K562 (cell line): ENCODE results near the gene PIN4. TPM values are rescaled to one million over a fixed set of nuclear protein-coding genes. Genes with fewer than 3 reads are reported as not detected.
A peak's percentile ranks its signal among the peaks of the same experiment; 100 is the strongest.

Experiments used
- ATAC-seq: fragments of 200-7000 bp; cut with Tn5 transposase; 3 replicates; pipeline ENCODE4 v1.9.1; 2020; ENCODE audit warnings: moderate library complexity
- BruUV-seq: library from RNA; stranded (reverse); fragments of 400-500 nt; replicated peaks from 2 replicates; lab custom pipeline; 2021; lab: Mats Ljungman, UMichigan
- CTCF ChIA-PET: fragments of 300-600 bp; formaldehyde crosslinking; extraction: SDS; loops from one replicate; lab custom pipeline; 2021; ENCODE audit warnings: low intra/inter-chr PET ratio; lab: Yijun Ruan, JAX
- POLR2A ChIA-PET: fragments of 300-600, 350-650 bp; sonication (Branson Sonifier 250); formaldehyde crosslinking; extraction: SDS; loops from one replicate; lab custom pipeline; 2021; ENCODE audit warnings: antibody characterized with exemption, inconsistent platforms; lab: Yijun Ruan, JAX
- DNase-seq, 4 experiments: peaks; one replicate each; pipeline versions ENCODE4 v3.0.0 to v3.0.0-alpha.2; 2011 to 2018; ENCODE audit warnings: low spot score in 3 of 4, mixed read lengths in 3 of 4; ENCODE audit errors: extremely low read depth in 1 of 4
- FAIRE-seq: peaks from 2 replicates; lab custom pipeline; 2011; peaks lifted over from hg19 to GRCh38; lab: Jason Lieb, UNC
- H2AFZ ChIP-seq: 2 replicates; pipeline ENCODE4 v1.6.0; 2011; ENCODE audit warnings: low read depth, low read length, control low read depth, inconsistent platforms
- H3K27ac ChIP-seq: fragments of 200-600 bp; 3 replicates; pipeline ENCODE4 v1.8.0; 2011; ENCODE audit warnings: low read depth, mild to moderate bottlenecking, control low read depth, inconsistent platforms, low read length, moderate library complexity, mixed read lengths; ENCODE audit errors: extremely low read depth
- H3K27me3 ChIP-seq, 2 experiments: fragments of 300-600 bp in 1 of 2; 2 replicates in 1 of 2; 3 replicates in 1 of 2; pipeline versions ENCODE4 v1.6.0 to v1.8.0; 2011; ENCODE audit warnings: inconsistent platforms in 2 of 2, low read length in 2 of 2, mild to moderate bottlenecking in 1 of 2, mixed read lengths in 1 of 2, moderate library complexity in 1 of 2; ENCODE audit not compliant: control insufficient read depth in 2 of 2, insufficient read depth in 2 of 2
- H3K36me3 ChIP-seq: fragments of 300-600 bp; 3 replicates; pipeline ENCODE4 v1.8.0; 2011; ENCODE audit warnings: mild to moderate bottlenecking, low read length, inconsistent platforms; ENCODE audit not compliant: control insufficient read depth, insufficient read depth
- H3K4me1 ChIP-seq, 2 experiments: fragments of 200-600 bp in 1 of 2; replicated peaks in 1 of 2; 2 replicates in 1 of 2; 3 replicates in 1 of 2; pipeline versions ENCODE4 v1.5.1 to v1.8.0; 2011; ENCODE audit warnings: inconsistent platforms in 2 of 2, low read length in 2 of 2, mild to moderate bottlenecking in 1 of 2, mixed read lengths in 1 of 2, moderate library complexity in 1 of 2; ENCODE audit not compliant: control insufficient read depth in 2 of 2, insufficient read depth in 2 of 2
- H3K4me2 ChIP-seq: 2 replicates; pipeline ENCODE4 v1.6.1; 2011; ENCODE audit warnings: low read length, control low read depth, inconsistent platforms, mixed read lengths; ENCODE audit not compliant: insufficient read depth
- H3K4me3 ChIP-seq: fragments of 200-600 bp; sonication (generic), shearing (Covaris generic); 2 replicates; pipeline ENCODE4 v1.5.1; 2016; ENCODE audit warnings: control low read depth, inconsistent platforms
- H3K79me2 ChIP-seq: fragments of 200-600 bp; 3 replicates; pipeline ENCODE4 v1.8.0; 2011; ENCODE audit warnings: low read length, inconsistent platforms; ENCODE audit not compliant: control insufficient read depth, insufficient read depth
- H3K9ac ChIP-seq, 2 experiments: 2 replicates each; pipeline versions ENCODE4 v1.6.0 to v1.6.1; 2011; ENCODE audit warnings: low read depth in 2 of 2, low read length in 2 of 2, control low read depth in 1 of 2, inconsistent platforms in 1 of 2, mild to moderate bottlenecking in 1 of 2, mixed read lengths in 1 of 2; ENCODE audit not compliant: insufficient read depth in 1 of 2
- H3K9me1 ChIP-seq: one replicate; pipeline ENCODE4 v1.6.0; 2011; ENCODE audit warnings: inconsistent platforms, mild to moderate bottlenecking, low read length, moderate library complexity; ENCODE audit not compliant: control insufficient read depth, insufficient read depth
- H3K9me3 ChIP-seq: replicated peaks from 2 replicates; pipeline ENCODE4 v1.5.1; 2011; ENCODE audit warnings: low read depth, low read length, inconsistent platforms; ENCODE audit not compliant: control insufficient read depth, insufficient read depth
- H4K20me1 ChIP-seq: replicated peaks from 2 replicates; pipeline ENCODE4 v1.6.1; 2011; ENCODE audit warnings: low read length, inconsistent platforms, mixed read lengths; ENCODE audit not compliant: control insufficient read depth, insufficient read depth
- MEIS2 ChIP-seq: fragments of 450-650 bp; IDR thresholded peaks from 2 replicates; pipeline ENCODE4 v1.6.1; 2014; ENCODE audit warnings: mild to moderate bottlenecking; ENCODE audit not compliant: partially characterized antibody
- MYNN ChIP-seq, 2 experiments: sonication (generic); formaldehyde crosslinking in 1 of 2; IDR thresholded peaks; 2 replicates each; pipeline versions ENCODE4 v1.5.0 to v1.6.1; 2016 to 2020; ENCODE audit warnings: antibody characterized with exemption in 1 of 2, missing genetic modification reagents in 1 of 2
- RBBP5 ChIP-seq: fragments of 200-600 bp; sonication (generic); IDR thresholded peaks from 2 replicates; pipeline ENCODE4 v1.6.1; 2012; ENCODE audit warnings: borderline replicate concordance, mild to moderate bottlenecking, low read length, control low read depth, inconsistent platforms; ENCODE audit not compliant: insufficient read depth, poor library complexity, severe bottlenecking
- RFX7 ChIP-seq: fragments of 250-450 bp; sonication (Bioruptor Pico); IDR thresholded peaks from 2 replicates; pipeline ENCODE4 v1.5.1; 2021; ENCODE audit warnings: mild to moderate bottlenecking
- SIRT6 ChIP-seq: IDR thresholded peaks from one replicate; pipeline ENCODE4 v1.6.1; 2012; ENCODE audit warnings: low read depth, mild to moderate bottlenecking, control low read depth, inconsistent platforms, low read length, moderate library complexity
- ZFP36 ChIP-seq: fragments of 150-350 bp; IDR thresholded peaks from 2 replicates; pipeline ENCODE4 v1.6.1; 2018; ENCODE audit warnings: low read length, low read depth; ENCODE audit not compliant: partially characterized antibody
- ZNF212 ChIP-seq: fragments of 450-650 bp; formaldehyde crosslinking; IDR thresholded peaks from 2 replicates; pipeline ENCODE4 v1.4.0; 2020; ENCODE audit warnings: mild to moderate bottlenecking
- ZNF764 ChIP-seq: fragments of 250-450 bp; sonication (Bioruptor Pico); IDR thresholded peaks from 2 replicates; pipeline ENCODE4 v1.4.0; 2020; ENCODE audit warnings: low read depth, mild to moderate bottlenecking, moderate library complexity
- WGBS: fragments of 100-300 bp; shearing (Covaris generic); methylation state at CpG from one replicate; pipeline ENCODE4 v1.1.6; 2016; ENCODE audit warnings: low coverage, mixed read lengths; ENCODE audit not compliant: insufficient coverage; ENCODE audit errors: missing lambda C conversion rate; 5-methylcytosine and 5-hydroxymethylcytosine counted together
- in situ Hi-C: fragments of 300-500 bp; cut with MboI; formaldehyde crosslinking; loops from 4 replicates; pipeline ENCODE4 v1.15.0; 2018; ENCODE audit warnings: inconsistent platforms, mixed read lengths
- intact Hi-C: fragments of 100-400 bp; cut with micrococcal nuclease; formaldehyde crosslinking; loops from 2 replicates; pipeline ENCODE4 v1.14.2; 2022
- polyA plus RNA-seq, 8 experiments: library from polyadenylated mRNA; depleted of rRNA in 4 of 8; stranded (reverse) in 5 of 8; unstranded in 3 of 8; fragments of >200 nt; fragmentation: Nextera tagmentation in 2 of 8; fragmentation: Illumina TruSeq in 1 of 8; extraction: Ambion mirVana in 2 of 8; extraction: Trizol in 1 of 8; gene quantifications; 2 replicates each; pipeline versions ENCODE4 v1.2.1 to v1.2.3, GENCODE V29; 2011 to 2014; ENCODE audit warnings: inconsistent platforms in 1 of 8, missing spikeins in 1 of 8
- total RNA-seq, 7 experiments: library from RNA; depleted of rRNA in 6 of 7; stranded (reverse); fragments of >200 nt in 6 of 7; fragmentation: Illumina TruSeq in 2 of 7; extraction: Trizol in 2 of 7; gene quantifications; 2 replicates each; pipeline versions ENCODE4 v1.2.1 to v1.2.3, GENCODE V29; 2011 to 2021; ENCODE audit warnings: low replicate concordance in 1 of 7

Gene PIN4
- total and polyA plus RNA-seq, 9 of the 15 experiments (the other 6 are each of a cell fraction or from before 2014, with no cell fraction given), result 10.0 to 132 (median 45.6) TPM

DNA sequence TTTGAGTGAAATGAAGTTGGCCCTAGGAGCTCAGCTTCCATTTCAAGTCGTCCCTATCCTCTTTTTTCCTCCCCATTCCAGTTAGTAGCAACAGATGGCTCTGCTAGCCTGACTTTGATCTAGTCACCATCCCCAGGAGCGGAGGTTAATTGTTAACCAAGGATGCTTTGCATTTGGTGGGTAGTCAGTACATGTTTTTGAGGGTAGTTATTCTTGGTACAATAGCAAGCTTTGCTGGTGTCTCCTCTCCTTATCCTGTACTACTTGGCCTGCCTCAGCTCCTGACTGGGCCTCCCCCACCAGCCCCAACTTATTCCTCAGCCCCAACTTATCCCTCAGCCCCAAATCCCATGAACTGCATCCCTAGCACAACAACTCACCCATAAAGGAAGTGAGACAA lies 35.0 kb upstream of the PIN4 start:
- Histone ChIP-seq H3K4me3 (no peak overlapping the region), H3K27ac (no peak overlapping the region), H3K4me1 (no peaks in the 10 kb centered on the region), H3K79me2 (no peaks in the 10 kb centered on the region), H3K36me3 (no peaks in the 10 kb centered on the region), H2AFZ (no peak overlapping the region), H3K4me2 (no peak overlapping the region), H3K9me1 (no peaks in the 10 kb centered on the region), H3K9ac (no peak overlapping the region), H3K27me3 (peaks cover 3 to 18% of the 10 kb centered on the region in 2 experiments; a peak in 4 of 5 replicates), H4K20me1 (no peaks in the 10 kb centered on the region), H3K9me3 (no peaks in the 10 kb centered on the region)
- no peak for TF ChIP-seq SIRT6
- no peak for TF ChIP-seq MEIS2
- TF ChIP-seq RFX7 (CRISPR knock-in tag), result no peak
- TF ChIP-seq RBBP5, result no peak
- no peak for TF ChIP-seq ZNF764 (CRISPR knock-in tag)
- no peak for TF ChIP-seq ZNF212 (CRISPR knock-in tag)
- in situ Hi-C loops, result no loop called here
- no peak for FAIRE-seq
- CTCF ChIA-PET, result no interaction called here
- POLR2A ChIA-PET, result interaction anchor here (0.7 kb wide), 1 partner anchor 8 kb away, joined by 3 read pairs; no protein-coding TSS in a partner anchor
- BruUV-seq, result no TSS peak
- ATAC-seq, result no peak
- no peak for DNase-seq
- intact Hi-C loops, result no loop called here
- WGBS, result 4% methylated on average over 2 of the region's 2 CpGs

DNA sequence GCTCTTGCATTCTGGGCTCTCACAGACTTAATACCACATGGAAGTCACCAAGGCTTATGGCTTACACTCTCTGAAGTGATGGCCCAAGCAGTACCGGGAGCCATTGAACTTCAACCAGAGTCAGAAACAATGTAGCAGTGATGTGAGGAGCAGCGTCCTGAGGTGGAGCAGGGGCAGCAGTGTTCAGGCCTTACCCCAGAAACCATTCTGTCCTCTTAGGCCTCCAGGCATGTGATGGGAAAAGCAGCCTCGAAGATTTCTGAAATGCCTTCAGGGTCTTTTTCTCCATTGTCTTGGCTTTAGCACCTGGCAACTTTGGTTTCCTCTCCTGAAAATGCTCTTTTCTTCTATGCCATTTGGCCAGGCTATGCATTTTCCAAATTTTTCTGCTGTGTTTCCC lies 22.8 kb upstream of the PIN4 start:
- H3K9me1 ChIP-seq, result no peaks in the 10 kb centered on the region
- H2AFZ ChIP-seq, result no peak overlapping the region
- no peaks in the 10 kb centered on the region for H4K20me1 ChIP-seq
- H3K36me3 ChIP-seq, result no peaks in the 10 kb centered on the region
- no peaks in the 10 kb centered on the region; the same call in 1 of the 2 replicates for H3K9me3 ChIP-seq
- H3K27me3 ChIP-seq, result no peaks in the 10 kb centered on the region; a peak in 1 of 5 replicates
- intact Hi-C loops, result no loop called here
- H3K4me1 ChIP-seq, result no peaks in the 10 kb centered on the region
- ATAC-seq, result no peak
- H3K4me3 ChIP-seq, result no peak overlapping the region
- in situ Hi-C loops, result no loop called here
- no peak overlapping the region for H3K9ac ChIP-seq
- FAIRE-seq, result no peak
- CTCF ChIA-PET, result no interaction called here
- WGBS, result 3% methylated on average over 3 of the region's 3 CpGs
- BruUV-seq, result no TSS peak
- no peak overlapping the region for H3K27ac ChIP-seq
- DNase-seq, result no peak
- no peak overlapping the region for H3K4me2 ChIP-seq
- POLR2A ChIA-PET, result no interaction called here
- H3K79me2 ChIP-seq, result no peaks in the 10 kb centered on the region
- TF ChIP-seq ZFP36, result peak; percentile 59
- TF ChIP-seq MYNN (IDR thresholded peaks at IDR 0.05), result no peak
- no peak for TF ChIP-seq MYNN (CRISPR knock-in tag; IDR thresholded peaks at IDR 0.05)
